Mesangial cell (primary cell): ENCODE data around the gene BDKRB2. TPM values are rescaled to one million over a fixed set of nuclear protein-coding genes. Genes with fewer than 3 reads are reported as not detected.

ENCODE experiments used
- total RNA-seq: library from RNA; depleted of rRNA; stranded (reverse); fragments of >200 nt; gene quantifications from 2 replicates; pipeline ENCODE4 v1.2.3, GENCODE V29; 2015

Gene BDKRB2
- total RNA-seq: 0.33 and 2.5 TPM in 2 replicates

GRCh38 chr14:96204151-96205058 is at the start of gene BDKRB2:
BDKRB2 (plus strand) TSS chr14:96204839; CDS start chr14:96237108, 32,269 bp downstream.

GRCh38 chr14:96255501-96256366 is 51.1 kb downstream of the BDKRB2 start, which contains the start of gene BDKRB1:
BDKRB1 (plus strand) TSS chr14:96256210; CDS start chr14:96263683, 7,473 bp downstream.

Other genes with a start within 250 kb of the BDKRB2 start
- gene C14orf132, start 165.5 kb upstream of the BDKRB2 start, total RNA-seq: 2.1 and 5.7 TPM in 2 replicates
- gene BDKRB1, start 51.4 kb downstream of the BDKRB2 start, total RNA-seq: 0.38 TPM in 1 of 2 replicates, not detected in the other
- 7.2 and 13.8 TPM in 2 replicates for gene ATG2B, start 158.5 kb downstream of the BDKRB2 start, total RNA-seq
- gene GSKIP, start 158.7 kb downstream of the BDKRB2 start, total RNA-seq: 16.6 and 19.5 TPM in 2 replicates
- gene AK7, start 187.3 kb downstream of the BDKRB2 start, total RNA-seq: 1.3 and 1.8 TPM in 2 replicates